ENCODE data around the gene CHN1. TPM values are rescaled to one million over a fixed set of nuclear protein-coding genes. Genes with fewer than 3 reads are reported as not detected.

Gene CHN1
- total RNA-seq, 1 experiment from 2014 or later, result 61.4 TPM

GRCh38 chr2:174972924-174973323 lies 32.3 kb downstream of the CHN1 start:
- peak; percentile 85 for DNase-seq (ENCODE audit: low read depth)

- DNase-seq (ENCODE audit: low read depth), result peak; percentile 86
These were observed 33.1 kb downstream of the CHN1 start for GRCh38 chr2:174971868-174972781.

GRCh38 chr2:174970092-174970491 lies 35.1 kb downstream of the CHN1 start:
- DNase-seq (ENCODE audit: low read depth), result peak; percentile 58

- no peak for DNase-seq (ENCODE audit: low read depth)
These were observed 36.0 kb downstream of the CHN1 start for GRCh38 chr2:174969091-174969734.

GRCh38 chr2:174967691-174968260 lies 37.4 kb downstream of the CHN1 start:
- DNase-seq (ENCODE audit: low read depth), result no peak

GRCh38 chr2:174967086-174967485 lies 38.1 kb downstream of the CHN1 start:
- no peak for DNase-seq (ENCODE audit: low read depth)

GRCh38 chr2:174965992-174966744 lies 39.0 kb downstream of the CHN1 start:
- DNase-seq (ENCODE audit: low read depth), result peak; percentile 37

- DNase-seq (ENCODE audit: low read depth), result no peak
These were observed 39.6 kb downstream of the CHN1 start for GRCh38 chr2:174965551-174965950.

GRCh38 chr2:174964404-174964803 lies 40.8 kb downstream of the CHN1 start:
- no peak for DNase-seq (ENCODE audit: low read depth)

GRCh38 chr2:174963437-174964400 lies 41.5 kb downstream of the CHN1 start:
- DNase-seq (ENCODE audit: low read depth), result no peak

- peak; percentile 29 for DNase-seq (ENCODE audit: low read depth)
These were observed 45.4 kb downstream of the CHN1 start for GRCh38 chr2:174959787-174960186.

- peak; percentile 26 for DNase-seq (ENCODE audit: low read depth)
These were observed 48.1 kb downstream of the CHN1 start for GRCh38 chr2:174957050-174957449.

- DNase-seq (ENCODE audit: low read depth), result no peak
These were observed 52.6 kb downstream of the CHN1 start for GRCh38 chr2:174952607-174953006.

GRCh38 chr2:174951745-174952144 lies 53.4 kb downstream of the CHN1 start:
- peak; percentile 40 for DNase-seq (ENCODE audit: low read depth)

- no peak for DNase-seq (ENCODE audit: low read depth)
These were observed 55.0 kb downstream of the CHN1 start for GRCh38 chr2:174949988-174950687.

- DNase-seq (ENCODE audit: low read depth), result no peak
These were observed 59.5 kb downstream of the CHN1 start for GRCh38 chr2:174945601-174946260.

- DNase-seq (ENCODE audit: low read depth), result peak; percentile 80
These were observed 66.1 kb downstream of the CHN1 start for GRCh38 chr2:174939046-174939445.

GRCh38 chr2:174931724-174932123 lies 73.5 kb downstream of the CHN1 start:
- peak; percentile 96 for DNase-seq (ENCODE audit: low read depth)

- no peak for DNase-seq (ENCODE audit: low read depth)
These were observed 75.4 kb downstream of the CHN1 start for GRCh38 chr2:174929786-174930185.

Data from LHCN-M2 (cell line).